Ascending aorta (tissue), 2 donors: ENCODE results near the gene OR1S2. TPM values are rescaled to one million over a fixed set of nuclear protein-coding genes. Genes with fewer than 3 reads are reported as not detected.

ENCODE experiments used
- DNase-seq, 2 donors: peaks; one replicate each; pipeline ENCODE4 v3.0.0-alpha.2; 2019; ENCODE audit warnings: low spot score in 2 of 2
- H3K27ac ChIP-seq, 2 donors: fragments of 200-600 bp; sonication (generic); one replicate each; pipeline ENCODE4 v1.5.1; 2016 to 2017; ENCODE audit warnings: mild to moderate bottlenecking in 1 of 2
- H3K27me3 ChIP-seq: fragments of 200-600 bp; sonication (generic); one replicate; pipeline ENCODE4 v1.5.1; 2017
- H3K36me3 ChIP-seq, 2 donors: fragments of 200-600 bp; sonication (generic); one replicate each; pipeline ENCODE4 v1.5.1; 2016
- H3K4me1 ChIP-seq, 2 donors: fragments of 200-600 bp; sonication (generic); one replicate each; pipeline ENCODE4 v1.5.1; 2016 to 2017; ENCODE audit warnings: mild to moderate bottlenecking in 1 of 2
- H3K4me3 ChIP-seq, 2 donors: fragments of 200-600 bp; sonication (generic); one replicate each; pipeline ENCODE4 v1.5.1; 2016 to 2017; ENCODE audit warnings: mild to moderate bottlenecking in 1 of 2
- H3K9me3 ChIP-seq, 2 donors: fragments of 200-600 bp; sonication (generic); one replicate each; pipeline ENCODE4 v1.5.1; 2016
- intact Hi-C: fragments of 100-400 bp; cut with DNase I; formaldehyde crosslinking; loops from one replicate; pipeline ENCODE4 v1.15.1; 2023
- total RNA-seq: library from RNA; depleted of rRNA; stranded (reverse); fragments of >200 nt; gene quantifications from one replicate; pipeline ENCODE4 v1.1.0, GENCODE V29; 2016
- TF ChIP-seq, protein P1 (sequence below), 3 experiments: fragments of 200-600 bp in 2 of 3; fragments of 450-650 bp in 1 of 3; sonication (generic) in 2 of 3; IDR thresholded peaks; one replicate each; pipeline ENCODE4 v1.5.1; 2016 to 2019; ENCODE audit warnings: antibody characterized with exemption in 3 of 3, mild to moderate bottlenecking in 1 of 3, moderate library complexity in 1 of 3

Gene OR1S2
- total RNA-seq, 1 donor from 2014 or later = not detected

DNA sequence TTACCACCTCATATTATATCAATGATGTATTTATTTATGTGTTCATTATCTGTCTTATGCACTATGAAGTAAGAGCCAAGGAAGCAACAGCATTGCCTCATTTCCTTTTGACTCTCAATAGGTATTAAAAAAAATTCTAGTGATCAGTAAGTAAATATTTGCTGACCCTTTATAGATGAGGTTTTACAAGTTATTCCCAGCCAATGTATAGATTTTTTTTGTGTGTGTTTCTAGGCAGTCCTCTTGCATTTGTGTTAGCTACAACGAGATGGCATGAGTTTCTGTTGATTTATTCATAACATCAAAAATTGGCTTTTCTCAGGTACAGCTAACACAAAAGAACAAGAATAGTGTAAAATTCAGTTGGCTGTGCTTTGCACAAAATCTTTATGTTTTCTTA lies 4.7 kb downstream of the OR1S2 start:
- no peak for DNase-seq
- H3K36me3 ChIP-seq = no peaks in the 10 kb centered on the region
- TF ChIP-seq, protein P1, sequence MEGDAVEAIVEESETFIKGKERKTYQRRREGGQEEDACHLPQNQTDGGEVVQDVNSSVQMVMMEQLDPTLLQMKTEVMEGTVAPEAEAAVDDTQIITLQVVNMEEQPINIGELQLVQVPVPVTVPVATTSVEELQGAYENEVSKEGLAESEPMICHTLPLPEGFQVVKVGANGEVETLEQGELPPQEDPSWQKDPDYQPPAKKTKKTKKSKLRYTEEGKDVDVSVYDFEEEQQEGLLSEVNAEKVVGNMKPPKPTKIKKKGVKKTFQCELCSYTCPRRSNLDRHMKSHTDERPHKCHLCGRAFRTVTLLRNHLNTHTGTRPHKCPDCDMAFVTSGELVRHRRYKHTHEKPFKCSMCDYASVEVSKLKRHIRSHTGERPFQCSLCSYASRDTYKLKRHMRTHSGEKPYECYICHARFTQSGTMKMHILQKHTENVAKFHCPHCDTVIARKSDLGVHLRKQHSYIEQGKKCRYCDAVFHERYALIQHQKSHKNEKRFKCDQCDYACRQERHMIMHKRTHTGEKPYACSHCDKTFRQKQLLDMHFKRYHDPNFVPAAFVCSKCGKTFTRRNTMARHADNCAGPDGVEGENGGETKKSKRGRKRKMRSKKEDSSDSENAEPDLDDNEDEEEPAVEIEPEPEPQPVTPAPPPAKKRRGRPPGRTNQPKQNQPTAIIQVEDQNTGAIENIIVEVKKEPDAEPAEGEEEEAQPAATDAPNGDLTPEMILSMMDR (IDR thresholded peaks at IDR 0.05) = no peak
- intact Hi-C loops = no loop called here
- no peaks in the 10 kb centered on the region for H3K9me3 ChIP-seq
- no peaks in the 10 kb centered on the region for H3K27me3 ChIP-seq
- H3K4me1 ChIP-seq = no peaks in the 10 kb centered on the region
- no peak overlapping the region for H3K4me3 ChIP-seq
- no peak overlapping the region for H3K27ac ChIP-seq

DNA sequence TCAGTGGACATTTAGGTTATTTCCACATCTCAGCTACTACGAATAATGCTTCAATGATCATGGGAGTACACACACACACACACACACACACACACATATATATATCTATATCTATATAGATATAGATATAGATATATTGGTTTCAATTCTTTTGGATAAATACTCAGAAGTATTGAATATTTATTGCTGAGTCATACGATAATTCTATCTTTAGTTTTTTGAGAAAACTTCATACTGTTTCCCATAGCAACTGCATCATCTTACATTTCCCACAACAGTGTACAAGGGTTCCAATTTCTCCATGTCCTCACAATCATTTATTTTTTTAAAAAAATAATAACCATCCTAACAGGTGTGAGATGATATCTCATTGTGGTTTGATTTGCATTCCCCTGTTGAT lies 8.0 kb downstream of the OR1S2 start:
- Histone ChIP-seq H3K27ac (no peak overlapping the region), H3K9me3 (no peaks in the 10 kb centered on the region), H3K27me3 (no peaks in the 10 kb centered on the region), H3K4me3 (no peak overlapping the region), H3K36me3 (no peaks in the 10 kb centered on the region), H3K4me1 (no peaks in the 10 kb centered on the region)
- TF ChIP-seq, protein P1 (IDR thresholded peaks at IDR 0.05) = no peak
- no peak for DNase-seq
- intact Hi-C loops = no loop called here

DNA sequence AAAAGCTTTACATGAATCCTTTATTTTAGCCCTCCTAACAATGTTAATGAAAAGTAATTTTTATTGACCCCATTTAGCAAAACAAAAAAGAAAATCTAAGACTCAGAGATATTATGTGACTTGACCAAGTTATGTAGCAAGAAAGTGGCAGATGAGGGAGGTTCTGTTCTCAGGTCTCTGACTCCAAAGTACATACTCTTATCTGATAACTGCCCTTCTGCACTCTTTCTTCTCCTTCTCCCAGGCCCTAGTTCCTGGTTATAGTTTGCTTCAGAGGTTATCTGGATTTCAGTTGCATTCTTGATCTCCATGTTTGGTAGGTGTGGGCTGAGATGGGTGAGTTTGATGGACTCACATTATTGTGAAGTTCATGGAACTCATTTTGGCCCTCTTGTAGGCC lies 10.6 kb downstream of the OR1S2 start:
- no peak overlapping the region for H3K4me3 ChIP-seq
- no peak for DNase-seq
- intact Hi-C loops = no loop called here
- H3K36me3 ChIP-seq = no peaks in the 10 kb centered on the region
- H3K4me1 ChIP-seq = no peaks in the 10 kb centered on the region
- H3K9me3 ChIP-seq = no peaks in the 10 kb centered on the region
- TF ChIP-seq, protein P1 (IDR thresholded peaks at IDR 0.05) = no peak
- H3K27ac ChIP-seq = no peak overlapping the region
- no peaks in the 10 kb centered on the region for H3K27me3 ChIP-seq

DNA sequence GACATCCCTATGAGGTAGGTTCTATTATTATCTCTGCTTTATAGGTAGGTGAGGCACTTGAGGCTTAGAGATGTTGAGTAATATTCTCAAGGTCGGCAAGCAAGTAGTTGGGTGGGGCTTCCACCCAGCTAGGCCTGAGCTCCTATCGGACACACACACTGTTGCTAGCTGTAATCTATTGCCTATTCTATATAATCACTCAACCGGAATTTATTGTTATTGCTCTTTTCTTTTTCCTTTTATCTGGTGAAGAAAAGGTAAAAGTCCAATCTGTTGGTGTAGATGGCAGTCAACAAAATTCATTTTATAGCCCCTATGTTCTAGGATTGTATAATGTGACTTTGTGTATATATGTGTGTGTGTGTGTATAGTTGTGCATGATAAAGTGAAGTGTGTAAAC lies 11.7 kb downstream of the OR1S2 start:
- Histone ChIP-seq H3K27ac (no peak overlapping the region), H3K9me3 (no peaks in the 10 kb centered on the region), H3K4me3 (no peak overlapping the region), H3K4me1 (no peaks in the 10 kb centered on the region), H3K36me3 (no peaks in the 10 kb centered on the region), H3K27me3 (no peaks in the 10 kb centered on the region)
- intact Hi-C loops = no loop called here
- DNase-seq = no peak
- TF ChIP-seq, protein P1 (IDR thresholded peaks at IDR 0.05) = no peak

DNA sequence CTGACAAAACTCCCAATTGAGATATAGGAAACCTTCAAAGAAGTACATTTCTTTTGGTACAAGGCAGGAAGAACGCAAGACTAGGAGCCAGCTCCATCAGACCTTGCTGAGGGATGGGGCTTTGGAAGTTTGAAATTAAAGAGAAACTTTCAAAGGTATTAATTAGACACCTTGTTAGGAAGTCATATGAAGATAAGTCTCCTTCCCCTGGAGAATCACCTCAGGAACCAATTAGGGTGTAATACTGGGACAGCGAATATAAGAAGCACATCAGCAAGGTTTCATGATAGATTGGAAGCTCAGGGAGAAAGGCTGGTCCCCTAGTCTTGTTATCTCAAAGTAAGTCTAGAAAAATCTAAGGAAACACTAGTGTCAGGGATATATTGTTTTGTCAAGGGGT lies 15.2 kb downstream of the OR1S2 start, which contains the start of gene OR9Q2:
Gene OR9Q2, plus strand, starts transcription at position 301 of the 400 bp plus-strand sequence. CDS start 1,421 bp downstream, outside the sequence.
- TF ChIP-seq, protein P1 (IDR thresholded peaks at IDR 0.05) = no peak
- intact Hi-C loops = no loop called here

DNA sequence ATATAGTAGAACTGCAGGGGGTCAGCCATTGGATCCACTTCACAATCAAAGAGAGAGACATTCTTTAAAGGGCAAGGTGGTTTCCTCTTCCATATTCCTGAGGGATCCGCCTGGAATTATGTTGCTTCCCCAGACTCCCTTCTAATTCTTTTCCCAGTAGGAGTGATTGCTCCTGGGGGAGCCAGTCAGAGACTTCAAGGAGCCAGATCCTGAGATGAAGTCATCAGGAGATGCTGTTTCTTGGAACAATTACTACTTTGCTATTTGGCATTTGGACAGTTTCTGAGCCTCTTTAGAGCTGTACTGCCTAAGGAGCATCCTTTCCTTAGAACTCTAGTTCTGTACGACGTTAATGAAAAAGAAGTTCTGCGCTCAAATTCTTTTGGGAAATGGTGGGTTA lies 17.0 kb downstream of the OR1S2 start:
- no peaks in the 10 kb centered on the region for H3K27me3 ChIP-seq
- H3K36me3 ChIP-seq = no peaks in the 10 kb centered on the region
- intact Hi-C loops = no loop called here
- H3K9me3 ChIP-seq = no peaks in the 10 kb centered on the region
- DNase-seq = no peak
- no peak overlapping the region for H3K4me3 ChIP-seq
- H3K4me1 ChIP-seq = no peaks in the 10 kb centered on the region
- no peak overlapping the region for H3K27ac ChIP-seq
- TF ChIP-seq, protein P1 (IDR thresholded peaks at IDR 0.05) = no peak

More for the DNA sequence above, 15.2 kb downstream of the OR1S2 start, which contains the start of gene OR9Q2:
- Histone ChIP-seq H3K9me3 (no peaks in the 10 kb centered on the region), H3K27me3 (no peaks in the 10 kb centered on the region), H3K27ac (no peak within 1 kb of the TSS), H3K36me3 (no peaks in the 10 kb centered on the region), H3K4me1 (no peaks in the 10 kb centered on the region), H3K4me3 (no peak within 1 kb of the TSS)
- no peak for DNase-seq
